B cell (primary cell): Measurements from ENCODE around the gene THSD4.

ENCODE experiments used
- CTCF ChIP-seq: fragments of 200-600 bp; IDR thresholded peaks from one replicate; pipeline ENCODE4 v1.8.0; 2022; ENCODE audit warnings: antibody characterized with exemption, mild to moderate bottlenecking
- EZH2 ChIP-seq: IDR thresholded peaks from 2 replicates; pipeline ENCODE4 v1.6.1; 2012; ENCODE audit warnings: borderline replicate concordance, low read depth, mild to moderate bottlenecking, moderate library complexity, low read length; ENCODE audit not compliant: insufficient read depth, poor library complexity, severe bottlenecking

- TF ChIP-seq CTCF (no peak), EZH2 (no peak)
Measured at GRCh38 chr15:71548401-71548807, 433.1 kb downstream of the THSD4 start.
